ENCODE data around the gene OSTC.

Gene OSTC

GRCh38 chr4:108626056-108626455 is 24.3 kb upstream of the OSTC start:
- peaks cover 33% of the 10 kb centered on the region for H3K36me3 Mint-ChIP-seq
- no peaks in the 10 kb centered on the region for H3K9me3 Mint-ChIP-seq (ENCODE audit: low read depth)
- H3K27ac Mint-ChIP-seq, result peak overlapping the region; percentile 50
- no peaks in the 10 kb centered on the region for H3K27me3 Mint-ChIP-seq
- H3K4me1 Mint-ChIP-seq (ENCODE audit: low read depth), result peaks cover 44% of the 10 kb centered on the region
- H3K4me3 Mint-ChIP-seq, result no peak overlapping the region

- H3K4me1 Mint-ChIP-seq (ENCODE audit: low read depth), result peaks cover 27% of the 10 kb centered on the region
- no peak overlapping the region for H3K27ac Mint-ChIP-seq
- peaks cover 24% of the 10 kb centered on the region for H3K36me3 Mint-ChIP-seq
- H3K27me3 Mint-ChIP-seq, result no peaks in the 10 kb centered on the region
- H3K9me3 Mint-ChIP-seq (ENCODE audit: low read depth), result no peaks in the 10 kb centered on the region
- H3K4me3 Mint-ChIP-seq, result no peak overlapping the region
These were observed 22.0 kb upstream of the OSTC start for GRCh38 chr4:108628411-108628810.

GRCh38 chr4:108635070-108635655 is 15.2 kb upstream of the OSTC start:
- Mint-ChIP-seq H3K27ac (no peak overlapping the region), H3K9me3 (ENCODE audit: low read depth) (no peaks in the 10 kb centered on the region)

GRCh38 chr4:108636246-108636645 is 14.2 kb upstream of the OSTC start:
- H3K4me1 Mint-ChIP-seq (ENCODE audit: low read depth), result peaks cover 2% of the 10 kb centered on the region
- H3K27me3 Mint-ChIP-seq, result no peaks in the 10 kb centered on the region
- peak overlapping the region; percentile 4 for H3K27ac Mint-ChIP-seq
- H3K36me3 Mint-ChIP-seq, result peaks cover 8% of the 10 kb centered on the region
- no peaks in the 10 kb centered on the region for H3K9me3 Mint-ChIP-seq (ENCODE audit: low read depth)
- no peak overlapping the region for H3K4me3 Mint-ChIP-seq

More at GRCh38 chr4:108635070-108635655, 15.2 kb upstream of the OSTC start:
- Mint-ChIP-seq H3K27me3 (no peaks in the 10 kb centered on the region), H3K36me3 (peaks cover 10% of the 10 kb centered on the region), H3K4me1 (ENCODE audit: low read depth) (peaks cover 2% of the 10 kb centered on the region), H3K4me3 (no peak overlapping the region)

GRCh38 chr4:108637856-108638255 is 12.5 kb upstream of the OSTC start:
- Mint-ChIP-seq H3K4me1 (ENCODE audit: low read depth) (peaks cover 2% of the 10 kb centered on the region), H3K4me3 (no peak overlapping the region), H3K27ac (no peak overlapping the region), H3K9me3 (ENCODE audit: low read depth) (no peaks in the 10 kb centered on the region), H3K36me3 (peaks cover 10% of the 10 kb centered on the region), H3K27me3 (no peaks in the 10 kb centered on the region)

GRCh38 chr4:108644237-108644636 is 6.2 kb upstream of the OSTC start:
- Mint-ChIP-seq H3K36me3 (peaks cover 5% of the 10 kb centered on the region), H3K9me3 (ENCODE audit: low read depth) (no peaks in the 10 kb centered on the region), H3K4me1 (ENCODE audit: low read depth) (peaks cover 5% of the 10 kb centered on the region), H3K4me3 (no peak overlapping the region), H3K27ac (no peak overlapping the region), H3K27me3 (no peaks in the 10 kb centered on the region)

GRCh38 chr4:108646706-108647105 is 3.7 kb upstream of the OSTC start:
- peaks cover 4% of the 10 kb centered on the region for H3K36me3 Mint-ChIP-seq
- H3K9me3 Mint-ChIP-seq (ENCODE audit: low read depth), result no peaks in the 10 kb centered on the region

GRCh38 chr4:108649863-108650211 is 562 bp upstream of the OSTC start:
- Mint-ChIP-seq H3K9me3 (ENCODE audit: low read depth) (no peaks in the 10 kb centered on the region), H3K4me1 (ENCODE audit: low read depth) (peaks cover 38% of the 10 kb centered on the region), H3K4me3 (peak overlapping the region; percentile 99), H3K27me3 (no peaks in the 10 kb centered on the region), H3K27ac (peak overlapping the region; percentile 98), H3K36me3 (peaks cover 16% of the 10 kb centered on the region)

More at GRCh38 chr4:108646706-108647105, 3.7 kb upstream of the OSTC start:
- no peaks in the 10 kb centered on the region for H3K27me3 Mint-ChIP-seq
- no peak overlapping the region for H3K27ac Mint-ChIP-seq
- no peak overlapping the region for H3K4me3 Mint-ChIP-seq
- peaks cover 18% of the 10 kb centered on the region for H3K4me1 Mint-ChIP-seq (ENCODE audit: low read depth)

GRCh38 chr4:108651014-108651791 is 804 bp downstream of the OSTC start:
- H3K36me3 Mint-ChIP-seq, result peaks cover 18% of the 10 kb centered on the region
- H3K27ac Mint-ChIP-seq, result peak overlapping the region; percentile 98
- H3K9me3 Mint-ChIP-seq (ENCODE audit: low read depth), result no peaks in the 10 kb centered on the region
- H3K4me1 Mint-ChIP-seq (ENCODE audit: low read depth), result peaks cover 40% of the 10 kb centered on the region
- peak overlapping the region; percentile 99 for H3K4me3 Mint-ChIP-seq
- H3K27me3 Mint-ChIP-seq, result no peaks in the 10 kb centered on the region

GRCh38 chr4:108662629-108663028 is 12.2 kb downstream of the OSTC start:
- no peak overlapping the region for H3K27ac Mint-ChIP-seq
- peaks cover 14% of the 10 kb centered on the region for H3K36me3 Mint-ChIP-seq
- H3K4me3 Mint-ChIP-seq, result no peak overlapping the region
- H3K4me1 Mint-ChIP-seq (ENCODE audit: low read depth), result no peaks in the 10 kb centered on the region
- no peaks in the 10 kb centered on the region for H3K9me3 Mint-ChIP-seq (ENCODE audit: low read depth)
- H3K27me3 Mint-ChIP-seq, result no peaks in the 10 kb centered on the region

GRCh38 chr4:108674356-108674977 is 24.1 kb downstream of the OSTC start:
- peaks cover 10% of the 10 kb centered on the region for H3K36me3 Mint-ChIP-seq
- no peak overlapping the region for H3K27ac Mint-ChIP-seq
- H3K27me3 Mint-ChIP-seq, result no peaks in the 10 kb centered on the region
- no peaks in the 10 kb centered on the region for H3K9me3 Mint-ChIP-seq (ENCODE audit: low read depth)
- H3K4me1 Mint-ChIP-seq (ENCODE audit: low read depth), result no peaks in the 10 kb centered on the region
- no peak overlapping the region for H3K4me3 Mint-ChIP-seq

GRCh38 chr4:108681321-108681809 is 31.0 kb downstream of the OSTC start:
- no peaks in the 10 kb centered on the region for H3K36me3 Mint-ChIP-seq

GRCh38 chr4:108683479-108683878 is 33.1 kb downstream of the OSTC start:
- Mint-ChIP-seq H3K36me3 (no peaks in the 10 kb centered on the region), H3K27me3 (no peaks in the 10 kb centered on the region), H3K9me3 (ENCODE audit: low read depth) (no peaks in the 10 kb centered on the region), H3K4me3 (no peak overlapping the region), H3K4me1 (ENCODE audit: low read depth) (no peaks in the 10 kb centered on the region), H3K27ac (no peak overlapping the region)

More at GRCh38 chr4:108681321-108681809, 31.0 kb downstream of the OSTC start:
- Mint-ChIP-seq H3K27me3 (no peaks in the 10 kb centered on the region), H3K9me3 (ENCODE audit: low read depth) (no peaks in the 10 kb centered on the region), H3K4me1 (ENCODE audit: low read depth) (no peaks in the 10 kb centered on the region), H3K27ac (no peak overlapping the region), H3K4me3 (no peak overlapping the region)

GRCh38 chr4:108685036-108685686 is 34.8 kb downstream of the OSTC start:
- no peak overlapping the region for H3K27ac Mint-ChIP-seq
- H3K27me3 Mint-ChIP-seq, result no peaks in the 10 kb centered on the region
- H3K4me1 Mint-ChIP-seq (ENCODE audit: low read depth), result no peaks in the 10 kb centered on the region
- no peaks in the 10 kb centered on the region for H3K36me3 Mint-ChIP-seq
- H3K9me3 Mint-ChIP-seq (ENCODE audit: low read depth), result no peaks in the 10 kb centered on the region
- no peak overlapping the region for H3K4me3 Mint-ChIP-seq

GRCh38 chr4:108690738-108691137 is 40.3 kb downstream of the OSTC start:
- Mint-ChIP-seq H3K27ac (no peak overlapping the region), H3K4me3 (no peak overlapping the region), H3K27me3 (no peaks in the 10 kb centered on the region), H3K4me1 (ENCODE audit: low read depth) (no peaks in the 10 kb centered on the region), H3K36me3 (no peaks in the 10 kb centered on the region), H3K9me3 (ENCODE audit: low read depth) (no peaks in the 10 kb centered on the region)
